H9 (cell line): Measurements from ENCODE around the gene TACO1. TPM values are rescaled to one million over a fixed set of nuclear protein-coding genes. Genes with fewer than 3 reads are reported as not detected.

Source experiments
- DNase-seq: peaks from one replicate; pipeline ENCODE4 v3.0.0-alpha.2; 2017
- H2AFZ ChIP-seq: one replicate; pipeline ENCODE4 v1.6.1; 2013; ENCODE audit warnings: mild to moderate bottlenecking, low read length, control low read depth, moderate library complexity
- H2AK5ac ChIP-seq: 2 replicates; pipeline ENCODE4 v1.6.1; 2013; ENCODE audit warnings: low read length, control low read depth, mixed read lengths; ENCODE audit not compliant: insufficient read length
- H2BK120ac ChIP-seq: one replicate; pipeline ENCODE4 v1.6.1; 2013; ENCODE audit warnings: low read depth, mild to moderate bottlenecking, low read length, control low read depth, inconsistent platforms; ENCODE audit not compliant: poor library complexity, severe bottlenecking
- H2BK12ac ChIP-seq: 2 replicates; pipeline ENCODE4 v1.6.1; 2013; ENCODE audit warnings: low read length, control low read depth, mixed read lengths, low read depth; ENCODE audit not compliant: insufficient read length
- H2BK15ac ChIP-seq: 2 replicates; pipeline ENCODE4 v1.6.1; 2013; ENCODE audit warnings: low read depth, low read length, control low read depth
- H2BK20ac ChIP-seq: one replicate; pipeline ENCODE4 v1.6.1; 2013; ENCODE audit warnings: low read depth, mild to moderate bottlenecking, low read length, control low read depth, inconsistent platforms; ENCODE audit not compliant: poor library complexity, severe bottlenecking
- H2BK5ac ChIP-seq: 2 replicates; pipeline ENCODE4 v1.6.1; 2013; ENCODE audit warnings: low read length, control low read depth, mixed read lengths; ENCODE audit not compliant: insufficient read length
- H3K14ac ChIP-seq: 2 replicates; pipeline ENCODE4 v1.6.1; 2013; ENCODE audit warnings: low read length, control low read depth; ENCODE audit not compliant: insufficient read depth
- H3K18ac ChIP-seq: 2 replicates; pipeline ENCODE4 v1.6.1; 2013; ENCODE audit warnings: low read depth, mild to moderate bottlenecking, mixed read lengths, low read length, control low read depth; ENCODE audit not compliant: insufficient read length
- H3K23ac ChIP-seq: 2 replicates; pipeline ENCODE4 v1.6.1; 2013; ENCODE audit warnings: low read length, control low read depth, mixed read lengths, low read depth; ENCODE audit not compliant: insufficient read length
- H3K23me2 ChIP-seq: 2 replicates; pipeline ENCODE4 v1.6.1; 2013; ENCODE audit warnings: low read depth, mild to moderate bottlenecking, mixed read lengths, low read length, control low read depth; ENCODE audit not compliant: insufficient read length, poor library complexity, severe bottlenecking
- H3K27ac ChIP-seq: 2 replicates; pipeline ENCODE4 v1.5.1; 2013; ENCODE audit warnings: low read length, control low read depth, mixed read lengths, low read depth; ENCODE audit not compliant: insufficient read length
- H3K27me3 ChIP-seq: 2 replicates; pipeline ENCODE4 v1.6.1; 2013; ENCODE audit warnings: low read length, control low read depth, inconsistent platforms; ENCODE audit not compliant: insufficient read depth
- H3K4ac ChIP-seq: 2 replicates; pipeline ENCODE4 v1.6.1; 2013; ENCODE audit warnings: low read depth, mild to moderate bottlenecking, control low read depth, inconsistent platforms, low read length, moderate library complexity
- H3K4me1 ChIP-seq: 2 replicates; pipeline ENCODE4 v1.6.1; 2013; ENCODE audit warnings: low read length, control low read depth, inconsistent platforms; ENCODE audit not compliant: insufficient read depth
- H3K4me2 ChIP-seq: 2 replicates; pipeline ENCODE4 v1.6.1; 2013; ENCODE audit warnings: low read length, control low read depth, mixed read lengths; ENCODE audit not compliant: insufficient read length, insufficient read depth
- H3K56ac ChIP-seq: 2 replicates; pipeline ENCODE4 v1.6.1; 2013; ENCODE audit warnings: low read depth, mild to moderate bottlenecking, mixed read lengths, low read length, control low read depth; ENCODE audit not compliant: insufficient read length
- H3K79me1 ChIP-seq: 2 replicates; pipeline ENCODE4 v1.6.1; 2013; ENCODE audit warnings: low read depth, mild to moderate bottlenecking, moderate library complexity, low read length, control low read depth, inconsistent platforms; ENCODE audit not compliant: insufficient read depth, poor library complexity, severe bottlenecking
- H3K79me2 ChIP-seq: 2 replicates; pipeline ENCODE4 v1.6.1; 2013; ENCODE audit warnings: low read length, control low read depth, inconsistent platforms; ENCODE audit not compliant: insufficient read depth
- H3K9ac ChIP-seq: 2 replicates; pipeline ENCODE4 v1.6.1; 2013; ENCODE audit warnings: low read length, control low read depth, mixed read lengths; ENCODE audit not compliant: insufficient read length; ENCODE audit errors: extremely low read depth
- H3K9me3 ChIP-seq: one replicate; pipeline ENCODE4 v1.6.1; 2013; ENCODE audit warnings: low read depth, low read length, inconsistent platforms; ENCODE audit not compliant: control insufficient read depth
- H3T11ph ChIP-seq: one replicate; pipeline ENCODE4 v1.6.1; 2013; ENCODE audit warnings: mild to moderate bottlenecking, low read length, control low read depth, inconsistent platforms
- H4K20me1 ChIP-seq: one replicate; pipeline ENCODE4 v1.6.1; 2013; ENCODE audit not compliant: control insufficient read depth, insufficient read length, insufficient read depth
- H4K5ac ChIP-seq: 2 replicates; pipeline ENCODE4 v1.6.1; 2013; ENCODE audit warnings: low read depth, mild to moderate bottlenecking, mixed read lengths, low read length, control low read depth; ENCODE audit not compliant: insufficient read length
- H4K8ac ChIP-seq: replicated peaks from 2 replicates; pipeline ENCODE4 v1.6.1; 2013; ENCODE audit warnings: low read length, control low read depth, mixed read lengths, low read depth; ENCODE audit not compliant: insufficient read length
- H4K91ac ChIP-seq: 2 replicates; pipeline ENCODE4 v1.6.1; 2013; ENCODE audit warnings: low read depth, mild to moderate bottlenecking, moderate library complexity, mixed read lengths, low read length, control low read depth; ENCODE audit not compliant: insufficient read length
- H3K27ac Mint-ChIP-seq, 3 experiments: 2 replicates in 2 of 3; 3 replicates in 1 of 3; pipeline ENCODE4 v1.8.0; 2020 to 2021; ENCODE audit warnings: mixed read lengths in 3 of 3, mild to moderate bottlenecking in 1 of 3, moderate library complexity in 1 of 3
- H3K27me3 Mint-ChIP-seq: 2 replicates; pipeline ENCODE4 v1.8.0; 2021; ENCODE audit warnings: low read depth, mild to moderate bottlenecking, moderate library complexity, mixed read lengths
- H3K36me3 Mint-ChIP-seq, 3 experiments: 2 replicates in 2 of 3; 3 replicates in 1 of 3; pipeline ENCODE4 v1.8.0; 2020 to 2021; ENCODE audit warnings: low read depth in 3 of 3, mixed read lengths in 3 of 3; ENCODE audit not compliant: insufficient read depth in 1 of 3
- H3K4me1 Mint-ChIP-seq, 2 experiments: 2 replicates each; pipeline ENCODE4 v1.8.0; 2020; ENCODE audit warnings: mixed read lengths in 2 of 2
- H3K4me3 Mint-ChIP-seq, 2 experiments: 2 replicates in 1 of 2; 3 replicates in 1 of 2; pipeline ENCODE4 v1.8.0; 2020 to 2021; ENCODE audit warnings: mild to moderate bottlenecking in 2 of 2, mixed read lengths in 2 of 2, moderate library complexity in 1 of 2
- H3K9me3 Mint-ChIP-seq, 2 experiments: 2 replicates in 1 of 2; 3 replicates in 1 of 2; pipeline ENCODE4 v1.8.0; 2020; ENCODE audit warnings: mild to moderate bottlenecking in 2 of 2, mixed read lengths in 2 of 2, moderate library complexity in 1 of 2
- CTCF ChIP-seq: fragments of 200-600 bp; sonication (generic); conservative IDR thresholded peaks from 3 replicates; pipeline ENCODE4 v1.8.0; 2021; ENCODE audit warnings: antibody characterized with exemption, mild to moderate bottlenecking
- WGBS: extraction: QIAGEN DNeasy Blood & Tissue Kit; methylation state at CpG from one replicate; pipeline ENCODE4 v1.1.7; 2013; ENCODE audit warnings: missing lambda C conversion rate, low lambda C conversion rate, mixed read lengths; ENCODE audit not compliant: insufficient read length; ENCODE audit errors: extremely low coverage; 5-methylcytosine and 5-hydroxymethylcytosine counted together
- total RNA-seq: library from RNA; stranded (reverse); gene quantifications from 2 replicates; pipeline ENCODE4 v1.2.1, GENCODE V29; 2021

Gene TACO1
- total RNA-seq, 1 experiment from 2014 or later: 30.2 TPM

GRCh38 chr17:63639125-63639524 is 38.4 kb downstream of the TACO1 start:
- no peak overlapping the region for H3K4me2 ChIP-seq
- H2BK120ac ChIP-seq: no peak overlapping the region
- peaks cover 2% of the 10 kb centered on the region; the same call in 1 of the 2 replicates for H3K4me1 ChIP-seq
- H2BK20ac ChIP-seq: no peak overlapping the region
- H2BK5ac ChIP-seq: no peak overlapping the region
- no peaks in the 10 kb centered on the region for H3K23me2 ChIP-seq
- Mint-ChIP-seq H3K4me1 (peaks cover 10 to 14% of the 10 kb centered on the region in 2 experiments), H3K27me3 (no peaks in the 10 kb centered on the region), H3K36me3 (peaks cover 4 to 23% (median 13%) of the 10 kb centered on the region in 3 experiments; a peak in 6 of 7 replicates), H3K27ac (peak overlapping the region in 2 of 3 experiments; percentile 6 to 71; a peak in 5 of 7 replicates), H3K4me3 (no peak overlapping the region), H3K9me3 (no peaks in the 10 kb centered on the region)
- no peak overlapping the region for H2BK15ac ChIP-seq
- no peak overlapping the region for H3K14ac ChIP-seq
- H2BK12ac ChIP-seq: no peak overlapping the region
- no peak for TF ChIP-seq CTCF
- H3K79me1 ChIP-seq: no peaks in the 10 kb centered on the region
- no peak overlapping the region for H3K27ac ChIP-seq
- H3K27me3 ChIP-seq: no peaks in the 10 kb centered on the region
- no peak for DNase-seq
- no peak overlapping the region for H3K56ac ChIP-seq
- no peak overlapping the region for H3K4ac ChIP-seq
- no peak overlapping the region for H2AK5ac ChIP-seq
- no peaks in the 10 kb centered on the region for H3K9me3 ChIP-seq
- no peak overlapping the region for H3T11ph ChIP-seq
- no peak overlapping the region for H4K5ac ChIP-seq
- H2AFZ ChIP-seq: no peak overlapping the region
- no peak overlapping the region for H3K9ac ChIP-seq
- no peak overlapping the region for H4K91ac ChIP-seq
- no peaks in the 10 kb centered on the region for H4K20me1 ChIP-seq
- no peak overlapping the region for H4K8ac ChIP-seq
- no CpG with 5 or more reads among the region's 1 CpG for WGBS
- no peaks in the 10 kb centered on the region for H3K79me2 ChIP-seq
- no peak overlapping the region for H3K18ac ChIP-seq
- no peak overlapping the region for H3K23ac ChIP-seq
